Stimulated activated CD8-positive, alpha-beta memory T cell treated with anti-CD3 and anti-CD28 coated beads, Interleukin-12 subunit alpha, Interleukin-12 subunit beta, amount 100 ng/mL, for 24 hours (primary cell): Measurements from ENCODE around the gene COPE.

Experiments
- DNase-seq: peaks from one replicate; pipeline ENCODE4 v3.0.0-alpha.2; 2020; ENCODE audit errors: extremely low read depth

COPE gene

GRCh38 chr19:18895038-18895823, 24.0 kb downstream of the COPE start:
- no peak for DNase-seq

GRCh38 chr19:18894254-18895037, 24.7 kb downstream of the COPE start:
- DNase-seq: no peak

- no peak for DNase-seq
Observed at GRCh38 chr19:18893587-18894253, 25.5 kb downstream of the COPE start.

- DNase-seq: no peak
Observed at GRCh38 chr19:18889949-18890745, 29.0 kb downstream of the COPE start.

- DNase-seq: no peak
Observed at GRCh38 chr19:18886972-18887371, 32.2 kb downstream of the COPE start.

- DNase-seq: no peak
Observed at GRCh38 chr19:18883526-18884304, 35.5 kb downstream of the COPE start.

- DNase-seq: no peak
Observed at GRCh38 chr19:18881491-18881890, 37.7 kb downstream of the COPE start.

GRCh38 chr19:18879579-18880373, 39.4 kb downstream of the COPE start:
- no peak for DNase-seq

GRCh38 chr19:18878858-18879578, 40.2 kb downstream of the COPE start:
- no peak for DNase-seq

GRCh38 chr19:18878058-18878797, 41.0 kb downstream of the COPE start:
- DNase-seq: no peak

GRCh38 chr19:18876865-18877264, 42.3 kb downstream of the COPE start:
- DNase-seq: no peak

GRCh38 chr19:18875726-18876125, 43.5 kb downstream of the COPE start:
- DNase-seq: no peak

GRCh38 chr19:18871543-18871942, 47.6 kb downstream of the COPE start:
- no peak for DNase-seq

- no peak for DNase-seq
Observed at GRCh38 chr19:18870531-18871172, 48.5 kb downstream of the COPE start.

- DNase-seq: no peak
Observed at GRCh38 chr19:18869781-18870530, 49.2 kb downstream of the COPE start.

- no peak for DNase-seq
Observed at GRCh38 chr19:18869023-18869618, 50.1 kb downstream of the COPE start.

GRCh38 chr19:18868380-18869022, 50.7 kb downstream of the COPE start:
- no peak for DNase-seq
